Natural killer cell (primary cell): Measurements from ENCODE around the gene LILRB5. TPM values are rescaled to one million over a fixed set of nuclear protein-coding genes. Genes with fewer than 3 reads are reported as not detected.

Source experiments
- ATAC-seq, 3 donors: fragments of 150-1000 bp in 2 of 3; fragments of 200-7000 bp in 1 of 3; cut with Tn5 transposase; 1 replicate in 1 of 3; 2 replicates in 2 of 3; pipeline ENCODE4 v1.10.0; 2021; ENCODE audit warnings: mild to moderate bottlenecking in 2 of 3, moderate library complexity in 2 of 3
- DNase-seq, 2 donors: peaks; one replicate each; pipeline versions ENCODE4 v3.0.0 to v3.0.0-alpha.2; 2013 to 2021; ENCODE audit warnings: mixed read lengths in 1 of 2
- H3K27ac ChIP-seq: one replicate; pipeline ENCODE4 v1.5.1; 2013; ENCODE audit warnings: mild to moderate bottlenecking, low read length
- H3K27me3 ChIP-seq: one replicate; pipeline ENCODE4 v1.6.1; 2013; ENCODE audit warnings: low read length; ENCODE audit not compliant: control insufficient read depth, insufficient read depth
- H3K36me3 ChIP-seq: one replicate; pipeline ENCODE4 v1.6.1; 2013; ENCODE audit warnings: low read length; ENCODE audit not compliant: control insufficient read depth, insufficient read depth
- H3K4me1 ChIP-seq: one replicate; pipeline ENCODE4 v1.6.1; 2013; ENCODE audit warnings: low read length; ENCODE audit not compliant: control insufficient read depth, insufficient read depth
- H3K4me3 ChIP-seq: one replicate; pipeline ENCODE4 v1.5.1; 2013; ENCODE audit warnings: low read length
- H3K9me3 ChIP-seq: one replicate; pipeline ENCODE4 v1.6.1; 2013; ENCODE audit warnings: low read length; ENCODE audit not compliant: control insufficient read depth, insufficient read depth
- H3K27ac Mint-ChIP-seq, 2 donors: one replicate each; pipeline ENCODE4 v1.8.0; 2022; ENCODE audit warnings: mild to moderate bottlenecking in 2 of 2, mixed read lengths in 2 of 2, moderate library complexity in 1 of 2
- H3K27me3 Mint-ChIP-seq, 2 donors: one replicate each; pipeline ENCODE4 v1.8.0; 2022; ENCODE audit warnings: low read depth in 2 of 2, mixed read lengths in 2 of 2
- H3K36me3 Mint-ChIP-seq: one replicate; pipeline ENCODE4 v1.8.0; 2022; ENCODE audit warnings: mixed read lengths
- H3K4me1 Mint-ChIP-seq, 2 donors: one replicate each; pipeline ENCODE4 v1.8.0; 2022; ENCODE audit warnings: mixed read lengths in 2 of 2
- H3K4me3 Mint-ChIP-seq: one replicate; pipeline ENCODE4 v1.8.0; 2022; ENCODE audit warnings: mild to moderate bottlenecking, moderate library complexity, mixed read lengths
- H3K9me3 Mint-ChIP-seq, 2 donors: one replicate each; pipeline ENCODE4 v1.8.0; 2022; ENCODE audit warnings: mixed read lengths in 2 of 2
- WGBS: methylation state at CpG from one replicate; pipeline ENCODE4 v1.1.7; 2013; ENCODE audit warnings: missing lambda C conversion rate; ENCODE audit not compliant: insufficient coverage; 5-methylcytosine and 5-hydroxymethylcytosine counted together
- intact Hi-C: fragments of 100-400 bp; cut with micrococcal nuclease; formaldehyde crosslinking; loops from one replicate; pipeline ENCODE4 v1.14.2; 2022
- total RNA-seq, 4 donors: library from RNA; stranded (reverse); fragments of 120-200 nt in 1 of 4; gene quantifications; one replicate each; pipeline versions ENCODE4 v1.2.3 to v1.2.4, GENCODE V29; 2013 to 2022
- TF ChIP-seq, protein P1 (sequence below): fragments of 200-600 bp; IDR thresholded peaks from one replicate; pipeline ENCODE4 v1.8.0; 2022; ENCODE audit warnings: antibody characterized with exemption

LILRB5 gene
- total RNA-seq, 3 donors from 2014 or later (not counting 1 experiment from before 2014, with no cell fraction given): 0.09 to 0.18 TPM; not detected in 1

GRCh38 chr19:54299126-54299498 is 42.0 kb upstream of the LILRB5 start:
- no peaks in the 10 kb centered on the region for H3K9me3 Mint-ChIP-seq
- no peaks in the 10 kb centered on the region for H3K36me3 Mint-ChIP-seq
- no peak overlapping the region for H3K27ac Mint-ChIP-seq
- H3K36me3 ChIP-seq: no peaks in the 10 kb centered on the region
- no peaks in the 10 kb centered on the region for H3K9me3 ChIP-seq
- H3K27ac ChIP-seq: no peak overlapping the region
- H3K4me3 ChIP-seq: no peak overlapping the region
- TF ChIP-seq, protein P1, sequence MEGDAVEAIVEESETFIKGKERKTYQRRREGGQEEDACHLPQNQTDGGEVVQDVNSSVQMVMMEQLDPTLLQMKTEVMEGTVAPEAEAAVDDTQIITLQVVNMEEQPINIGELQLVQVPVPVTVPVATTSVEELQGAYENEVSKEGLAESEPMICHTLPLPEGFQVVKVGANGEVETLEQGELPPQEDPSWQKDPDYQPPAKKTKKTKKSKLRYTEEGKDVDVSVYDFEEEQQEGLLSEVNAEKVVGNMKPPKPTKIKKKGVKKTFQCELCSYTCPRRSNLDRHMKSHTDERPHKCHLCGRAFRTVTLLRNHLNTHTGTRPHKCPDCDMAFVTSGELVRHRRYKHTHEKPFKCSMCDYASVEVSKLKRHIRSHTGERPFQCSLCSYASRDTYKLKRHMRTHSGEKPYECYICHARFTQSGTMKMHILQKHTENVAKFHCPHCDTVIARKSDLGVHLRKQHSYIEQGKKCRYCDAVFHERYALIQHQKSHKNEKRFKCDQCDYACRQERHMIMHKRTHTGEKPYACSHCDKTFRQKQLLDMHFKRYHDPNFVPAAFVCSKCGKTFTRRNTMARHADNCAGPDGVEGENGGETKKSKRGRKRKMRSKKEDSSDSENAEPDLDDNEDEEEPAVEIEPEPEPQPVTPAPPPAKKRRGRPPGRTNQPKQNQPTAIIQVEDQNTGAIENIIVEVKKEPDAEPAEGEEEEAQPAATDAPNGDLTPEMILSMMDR: no peak
- peaks cover 5 to 6% of the 10 kb centered on the region in 2 donors for H3K27me3 Mint-ChIP-seq
- peaks cover 1% of the 10 kb centered on the region for H3K27me3 ChIP-seq
- intact Hi-C loops: no loop called here
- DNase-seq (no peak), ATAC-seq (no peak)
- no peak overlapping the region for H3K4me3 Mint-ChIP-seq
- H3K4me1 Mint-ChIP-seq: peaks cover 0 to 5% of the 10 kb centered on the region in 2 donors
- 59% methylated on average over 7 of the region's 7 CpGs for WGBS
- H3K4me1 ChIP-seq: peaks cover 4% of the 10 kb centered on the region

- Histone ChIP-seq H3K4me1 (no peaks in the 10 kb centered on the region), H3K27ac (no peak overlapping the region), H3K4me3 (no peak overlapping the region), H3K36me3 (no peaks in the 10 kb centered on the region), H3K27me3 (peaks cover 2% of the 10 kb centered on the region), H3K9me3 (no peaks in the 10 kb centered on the region)
- intact Hi-C loops: no loop called here
- H3K27ac Mint-ChIP-seq: no peak overlapping the region
- no peaks in the 10 kb centered on the region for H3K9me3 Mint-ChIP-seq
- DNase-seq (no peak), ATAC-seq (no peak)
- no peaks in the 10 kb centered on the region for H3K36me3 Mint-ChIP-seq
- H3K4me1 Mint-ChIP-seq: no peaks in the 10 kb centered on the region
- TF ChIP-seq, protein P1: no peak
- WGBS: 85% methylated on average over 4 of the region's 4 CpGs
- no peak overlapping the region for H3K4me3 Mint-ChIP-seq
- peaks cover 7 to 8% of the 10 kb centered on the region in 2 donors for H3K27me3 Mint-ChIP-seq
Observed at GRCh38 chr19:54298357-54299125, 41.5 kb upstream of the LILRB5 start.

DNA sequence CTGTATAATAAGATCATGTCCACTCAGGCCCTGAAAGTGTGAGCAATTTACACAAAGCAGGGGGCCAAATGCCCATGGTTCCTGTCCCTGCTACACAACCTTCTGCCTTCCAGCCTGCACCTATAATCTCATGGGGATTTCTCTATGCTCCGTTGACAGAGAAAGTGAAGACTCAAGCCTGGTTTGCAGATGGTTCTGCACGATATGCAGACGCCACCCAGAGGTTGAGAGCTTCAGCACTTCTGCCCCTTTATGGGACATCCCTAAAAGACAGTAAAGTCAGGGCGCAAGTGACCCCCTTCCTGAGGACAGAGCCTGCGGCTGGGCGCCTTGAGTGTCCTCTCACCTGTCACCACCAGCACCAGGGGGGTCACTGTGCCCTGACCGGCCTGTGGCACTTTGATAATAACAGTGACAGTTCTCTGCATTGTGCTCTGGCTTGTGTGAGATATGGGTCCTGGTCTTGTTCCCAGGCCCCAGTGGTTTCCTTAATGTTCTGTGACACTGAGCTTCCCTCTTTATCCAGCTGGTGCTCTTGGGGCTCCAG is 40.8 kb upstream of the LILRB5 start:
- Histone ChIP-seq H3K4me1 (no peaks in the 10 kb centered on the region), H3K9me3 (no peaks in the 10 kb centered on the region), H3K27ac (no peak overlapping the region), H3K27me3 (peaks cover 2% of the 10 kb centered on the region), H3K36me3 (no peaks in the 10 kb centered on the region), H3K4me3 (no peak overlapping the region)
- no peaks in the 10 kb centered on the region for H3K36me3 Mint-ChIP-seq
- no peaks in the 10 kb centered on the region for H3K9me3 Mint-ChIP-seq
- H3K27ac Mint-ChIP-seq: no peak overlapping the region
- H3K27me3 Mint-ChIP-seq: peaks cover 7 to 13% of the 10 kb centered on the region in 2 donors
- ATAC-seq (no peak), DNase-seq (no peak)
- intact Hi-C loops: loop anchor here (2.0 kb wide), 1 partner anchor 333 kb away; the partner anchor contains the start of gene LILRB1
- TF ChIP-seq, protein P1: no peak
- H3K4me1 Mint-ChIP-seq: no peaks in the 10 kb centered on the region
- no peak overlapping the region for H3K4me3 Mint-ChIP-seq
- WGBS: 43% methylated on average over 7 of the region's 7 CpGs
